Muscle layer of colon (tissue), 2 donors: ENCODE data around the gene ROPN1B.
"Not testable (repeated sequence)": the region's sequence is repeated elsewhere in the genome, so short reads cannot be mapped to it uniquely, and the experiment has no call there.

Experiments
- H3K27ac ChIP-seq: one replicate; pipeline ENCODE4 v1.7.0; 2013; ENCODE audit warnings: low read depth, mild to moderate bottlenecking, low read length, moderate library complexity
- H3K27me3 ChIP-seq, 2 donors: one replicate each; pipeline ENCODE4 v1.7.0; 2013; ENCODE audit warnings: low read length in 2 of 2, mild to moderate bottlenecking in 2 of 2; ENCODE audit not compliant: insufficient read depth in 2 of 2, control insufficient read depth in 1 of 2
- H3K36me3 ChIP-seq: one replicate; pipeline ENCODE4 v1.7.0; 2013; ENCODE audit warnings: mild to moderate bottlenecking, low read length; ENCODE audit not compliant: insufficient read depth
- H3K4me1 ChIP-seq: one replicate; pipeline ENCODE4 v1.7.0; 2013; ENCODE audit warnings: mild to moderate bottlenecking, low read length; ENCODE audit not compliant: insufficient read depth
- H3K4me3 ChIP-seq, 2 donors: one replicate each; pipeline ENCODE4 v1.7.0; 2013; ENCODE audit warnings: low read length in 2 of 2, low read depth in 1 of 2, mild to moderate bottlenecking in 1 of 2, moderate library complexity in 1 of 2
- H3K9ac ChIP-seq: one replicate; pipeline ENCODE4 v1.7.0; 2013; ENCODE audit warnings: low read length
- H3K9me3 ChIP-seq: one replicate; pipeline ENCODE4 v1.7.0; 2013; ENCODE audit warnings: mild to moderate bottlenecking, low read length
- donor health status: abdominal sarcoma.
- donor health status: Adenocarcinoma of cecum.

Gene ROPN1B

DNA sequence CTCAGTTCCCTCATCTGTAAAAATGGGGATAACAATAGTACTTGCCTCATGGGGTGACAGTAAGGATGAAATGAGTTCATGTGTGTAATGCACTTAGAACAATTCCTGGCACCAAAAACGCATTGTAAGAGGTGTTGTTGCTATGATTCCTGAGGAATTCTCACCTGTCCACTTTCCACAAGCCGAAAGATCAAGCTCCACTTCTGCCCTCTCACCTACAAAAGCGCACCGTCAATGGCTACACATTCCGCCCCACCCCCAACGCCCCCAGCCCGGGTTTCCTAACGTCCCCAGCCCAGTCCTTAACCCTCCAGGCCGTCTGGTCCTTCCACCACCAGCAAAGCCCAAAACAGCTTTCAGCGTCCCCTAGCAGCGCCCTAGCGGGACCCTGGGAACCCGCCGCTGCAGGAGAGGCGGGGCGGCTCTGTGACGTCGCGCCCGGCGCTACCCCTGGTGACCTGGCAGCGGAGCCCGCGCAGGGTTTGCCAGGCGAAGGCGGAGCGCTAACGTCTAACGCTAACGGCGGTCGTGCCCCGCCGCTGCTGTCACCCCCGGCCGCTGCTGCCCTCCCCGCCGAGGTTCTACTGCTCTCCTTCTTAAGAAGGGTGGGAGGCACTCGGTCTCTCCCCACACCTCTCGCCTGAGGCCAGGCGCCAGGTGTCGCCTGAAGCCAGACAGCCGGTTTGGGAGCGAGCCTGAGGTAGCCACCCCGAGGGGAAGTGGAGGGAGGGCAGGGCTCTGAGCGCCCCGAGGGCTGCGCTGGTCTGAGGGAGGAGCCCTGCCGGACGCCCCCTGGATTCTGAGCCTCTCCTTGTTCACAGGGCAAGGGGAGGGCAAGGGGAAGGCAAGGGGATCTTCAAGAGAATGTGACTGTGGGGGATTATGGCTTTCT is at the start of gene ROPN1B:
Gene ROPN1B, plus strand, starts transcription at position 478 of the 892 bp plus-strand sequence. CDS start 2,877 bp downstream, outside the sequence.
- H3K36me3 ChIP-seq, H3K9ac ChIP-seq, H3K4me3 ChIP-seq, H3K27ac ChIP-seq, H3K27me3 ChIP-seq, H3K4me1 ChIP-seq, H3K9me3 ChIP-seq: not testable (repeated sequence)

DNA sequence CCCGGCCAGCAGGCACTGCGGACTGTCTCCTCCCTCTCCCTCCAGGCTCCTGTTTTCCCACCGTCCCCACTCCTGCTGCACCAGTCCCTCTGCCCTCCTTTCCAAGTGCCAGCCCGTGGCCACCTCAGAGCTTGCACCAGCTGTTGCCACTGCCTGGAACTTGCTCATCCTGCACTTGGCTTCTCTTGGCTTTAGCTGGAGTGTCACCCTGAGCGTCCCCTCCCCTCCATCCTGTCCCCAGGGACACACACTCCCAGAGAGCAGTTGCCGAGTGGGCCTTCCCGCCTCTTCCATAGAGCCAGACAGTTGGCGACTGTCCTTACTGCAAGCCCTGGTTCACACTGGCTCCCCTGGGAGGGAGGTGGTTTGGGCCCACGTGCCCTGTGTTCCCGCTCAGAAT is 48.8 kb upstream of the ROPN1B start:
- not testable (repeated sequence) for H3K4me3 ChIP-seq, H3K27me3 ChIP-seq, H3K9ac ChIP-seq, H3K9me3 ChIP-seq, H3K36me3 ChIP-seq, H3K4me1 ChIP-seq, H3K27ac ChIP-seq

DNA sequence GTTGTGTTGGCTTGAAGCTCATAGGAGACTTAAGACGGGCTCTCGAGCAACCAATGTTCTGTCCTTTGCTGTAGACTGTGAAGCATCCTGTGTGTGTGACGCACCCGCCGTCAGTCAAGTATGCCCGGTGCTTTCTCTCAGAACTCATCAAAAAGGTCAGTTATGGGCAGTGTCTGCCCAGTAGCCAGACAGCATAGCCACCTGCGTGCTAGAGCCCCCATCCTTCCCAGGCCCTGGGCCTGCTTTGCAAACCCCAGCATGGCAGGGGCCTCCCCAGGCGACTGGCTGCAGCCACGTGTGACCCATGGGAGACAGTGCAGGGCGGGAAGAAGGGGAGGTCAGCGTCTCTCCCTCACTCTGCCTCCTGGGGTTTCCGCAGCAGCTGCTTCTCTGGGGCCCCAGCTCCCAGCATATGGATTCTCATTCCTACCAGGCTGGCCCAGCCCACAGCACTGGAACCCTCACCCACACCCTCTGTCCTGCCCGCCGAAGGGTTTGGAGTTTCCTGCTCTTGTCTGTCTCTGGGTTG is 48.2 kb upstream of the ROPN1B start:
- H3K36me3 ChIP-seq, H3K9me3 ChIP-seq, H3K4me3 ChIP-seq, H3K4me1 ChIP-seq, H3K27ac ChIP-seq, H3K27me3 ChIP-seq, H3K9ac ChIP-seq: not testable (repeated sequence)

DNA sequence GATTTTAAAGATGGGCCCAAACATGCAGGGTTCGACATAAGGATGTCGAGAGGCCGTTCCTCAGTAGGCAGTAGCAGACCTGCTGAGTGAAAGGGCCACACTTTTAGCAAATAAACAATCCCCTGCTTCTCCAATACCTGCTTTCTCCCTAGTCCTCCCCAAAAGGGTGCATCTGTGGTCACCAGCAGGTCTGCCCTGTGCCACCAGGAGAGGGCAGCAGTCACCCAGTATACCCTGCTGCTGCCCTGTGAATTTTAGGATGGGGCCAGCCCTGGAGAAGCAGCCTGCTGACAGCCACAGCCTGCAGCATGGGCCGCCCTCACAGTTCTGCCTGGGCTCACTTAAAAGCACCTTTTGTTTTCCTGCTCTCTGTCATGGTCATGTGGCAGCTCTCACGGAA is 47.3 kb upstream of the ROPN1B start:
- H3K36me3 ChIP-seq, H3K9ac ChIP-seq, H3K4me1 ChIP-seq, H3K4me3 ChIP-seq, H3K27me3 ChIP-seq, H3K9me3 ChIP-seq, H3K27ac ChIP-seq: not testable (repeated sequence)

DNA sequence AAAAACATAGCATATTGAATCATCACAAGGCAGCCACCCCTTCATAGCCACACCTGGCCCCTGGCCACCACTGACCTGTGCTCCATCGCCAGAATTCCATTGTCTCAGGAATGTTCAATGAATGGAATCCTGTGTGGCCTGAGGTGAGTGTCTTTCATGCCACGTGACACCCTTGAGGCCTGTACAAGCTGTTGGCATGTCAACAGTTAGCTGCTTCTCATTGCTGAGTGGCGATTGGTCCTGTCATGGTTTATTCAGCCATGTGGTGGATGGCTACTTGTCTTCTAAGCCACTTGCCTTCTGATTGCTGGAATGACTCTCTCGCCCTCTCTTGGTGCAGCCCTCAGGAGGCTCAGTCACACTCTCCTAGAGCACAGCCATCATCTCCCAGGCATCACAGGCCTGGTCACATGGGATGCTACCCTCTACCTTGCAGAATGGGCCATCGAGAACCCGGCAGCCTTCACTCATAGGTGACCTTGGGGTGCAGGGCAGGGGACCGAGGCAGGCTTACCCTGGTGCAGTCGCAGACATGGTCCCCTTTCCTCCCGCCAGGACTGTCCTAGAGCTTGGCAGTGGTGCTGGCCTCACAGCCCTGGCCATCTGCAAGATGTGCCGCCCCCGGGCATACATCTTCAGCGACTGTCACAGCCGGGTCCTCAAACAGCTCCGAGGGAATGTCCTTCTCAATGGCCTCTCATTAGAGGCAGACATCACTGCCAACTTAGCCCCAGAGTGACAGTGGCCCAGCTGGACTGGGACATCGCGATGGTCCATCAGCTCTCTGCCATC is 45.5 kb upstream of the ROPN1B start:
- H3K27ac ChIP-seq, H3K36me3 ChIP-seq, H3K9me3 ChIP-seq, H3K9ac ChIP-seq, H3K27me3 ChIP-seq, H3K4me1 ChIP-seq, H3K4me3 ChIP-seq: not testable (repeated sequence)

DNA sequence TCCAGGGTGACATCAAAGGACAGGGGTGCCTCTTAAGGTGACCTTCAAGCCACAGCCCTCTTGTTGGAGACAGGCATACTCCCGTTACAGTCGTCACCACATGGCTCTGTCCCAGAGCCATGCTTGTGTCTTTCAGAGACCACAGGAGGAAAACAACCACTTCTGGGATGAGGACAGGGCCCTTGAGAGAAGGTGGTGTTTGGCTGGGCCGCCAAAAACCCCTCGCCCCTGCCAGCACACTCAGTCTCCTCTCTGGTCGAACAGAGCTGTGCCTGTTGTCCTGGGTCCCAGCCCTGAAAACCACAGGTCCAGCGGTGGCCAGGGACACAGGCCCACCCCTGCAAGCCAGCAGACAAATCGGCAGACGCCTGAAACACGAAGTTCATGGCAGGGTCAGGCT is 44.7 kb upstream of the ROPN1B start:
- H3K27ac ChIP-seq, H3K27me3 ChIP-seq, H3K9ac ChIP-seq, H3K9me3 ChIP-seq, H3K36me3 ChIP-seq, H3K4me1 ChIP-seq, H3K4me3 ChIP-seq: not testable (repeated sequence)

DNA sequence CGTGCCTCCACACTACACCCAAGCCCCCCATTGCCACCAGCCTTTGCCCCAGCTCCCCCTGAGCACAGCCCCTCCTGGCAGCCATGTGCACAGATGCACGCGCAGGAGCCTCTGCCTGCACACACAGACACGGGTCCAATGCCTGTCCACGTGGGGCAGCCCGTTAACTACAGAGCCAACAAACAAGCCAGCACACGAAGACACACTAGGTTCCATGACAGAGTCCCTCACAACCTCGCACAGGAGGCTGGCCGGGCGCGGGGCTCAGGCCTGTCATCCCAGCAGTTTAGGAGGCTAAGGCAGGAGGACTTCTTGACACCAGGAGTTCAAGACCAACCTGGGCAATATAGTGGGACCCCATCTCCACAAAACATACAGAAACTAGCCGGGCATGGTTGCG is 43.3 kb upstream of the ROPN1B start:
- H3K9me3 ChIP-seq, H3K4me1 ChIP-seq, H3K27me3 ChIP-seq, H3K9ac ChIP-seq, H3K4me3 ChIP-seq, H3K36me3 ChIP-seq, H3K27ac ChIP-seq: not testable (repeated sequence)

DNA sequence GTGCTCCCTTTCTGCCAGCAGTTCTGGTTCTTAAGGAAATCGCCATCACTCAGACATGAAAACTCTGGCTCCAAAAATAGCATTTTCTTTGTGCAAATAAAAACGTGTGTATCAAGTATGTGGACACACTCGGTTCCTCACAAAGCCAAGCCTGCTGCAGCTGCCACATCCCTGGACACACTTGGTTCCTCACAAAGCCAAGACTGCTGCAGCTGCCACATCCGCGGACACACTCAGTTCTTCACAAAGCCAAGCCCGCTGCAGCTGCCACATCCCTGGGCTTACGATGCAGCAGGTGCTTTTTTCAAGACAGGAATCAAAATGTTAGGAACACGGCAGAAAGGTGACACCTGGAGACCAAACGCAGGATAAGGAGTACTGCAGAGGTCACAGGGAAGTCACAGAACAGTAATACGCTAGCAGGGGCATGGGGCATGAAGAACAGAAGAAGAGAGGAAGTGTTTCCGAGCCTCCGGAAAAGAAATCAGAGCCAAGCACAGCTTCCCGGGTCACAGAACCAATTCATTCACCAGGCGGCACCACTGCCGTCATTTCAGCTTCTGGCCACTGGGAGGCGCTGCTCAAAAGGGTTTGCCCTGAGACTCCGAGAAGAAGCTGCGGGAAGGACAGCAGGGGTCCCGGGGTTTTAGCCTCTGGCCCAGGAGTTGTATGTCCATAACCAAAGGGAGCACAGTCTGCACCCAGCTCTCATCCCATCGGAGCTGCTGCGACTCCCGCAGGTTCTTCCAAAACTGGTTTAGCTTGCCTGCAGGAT is 40.0 kb upstream of the ROPN1B start:
- not testable (repeated sequence) for H3K9ac ChIP-seq, H3K9me3 ChIP-seq, H3K36me3 ChIP-seq, H3K27me3 ChIP-seq, H3K4me1 ChIP-seq, H3K27ac ChIP-seq, H3K4me3 ChIP-seq

DNA sequence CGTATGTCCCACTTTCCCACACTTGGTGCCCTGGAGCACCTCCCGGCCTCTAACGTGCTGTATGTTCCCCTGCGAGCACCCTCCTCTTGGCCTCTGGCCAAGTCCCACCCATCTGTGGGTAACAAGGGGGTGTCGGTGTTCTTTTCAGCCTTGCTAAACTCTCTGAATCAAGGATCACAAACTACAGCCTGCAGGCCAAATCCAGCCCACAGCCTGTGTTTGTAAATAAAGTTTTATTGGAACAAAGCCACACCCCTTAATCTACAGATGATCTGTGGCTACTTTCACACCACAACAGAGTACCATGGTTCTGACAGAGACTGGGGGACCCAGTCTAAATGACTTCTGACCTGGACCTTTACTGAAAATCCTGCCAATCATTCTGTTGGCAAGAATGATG is 39.2 kb upstream of the ROPN1B start:
- H3K27ac ChIP-seq, H3K27me3 ChIP-seq, H3K9ac ChIP-seq: not testable (repeated sequence)

DNA sequence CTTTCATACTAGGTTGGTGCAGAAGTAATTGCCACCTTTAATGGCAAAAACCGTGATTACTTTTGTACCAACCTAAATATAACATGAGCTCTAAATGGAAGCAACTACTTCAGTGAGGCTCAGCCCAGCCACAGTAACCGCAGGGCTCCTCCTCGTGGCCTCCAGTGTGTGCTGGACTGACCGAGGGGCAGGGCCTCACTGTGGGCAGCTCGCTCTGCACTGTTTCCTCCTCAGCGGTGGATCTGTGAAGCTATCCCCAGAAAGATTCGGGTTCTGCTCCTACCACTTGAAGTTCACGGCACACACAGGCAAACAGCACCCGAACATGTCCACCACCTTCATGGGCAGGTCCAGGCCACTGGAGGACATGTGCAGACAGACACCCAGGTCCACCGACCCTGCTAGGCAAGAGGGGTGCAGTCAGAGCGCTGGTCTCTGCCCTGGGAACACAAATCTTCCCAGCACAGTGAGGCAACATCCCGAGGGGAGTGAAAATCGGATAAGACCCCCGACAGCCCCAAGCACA is 37.6 kb upstream of the ROPN1B start:
- not testable (repeated sequence) for H3K9ac ChIP-seq, H3K36me3 ChIP-seq, H3K9me3 ChIP-seq, H3K27ac ChIP-seq, H3K4me1 ChIP-seq, H3K27me3 ChIP-seq, H3K4me3 ChIP-seq

More for the DNA sequence above, 39.2 kb upstream of the ROPN1B start:
- not testable (repeated sequence) for H3K9me3 ChIP-seq, H3K4me3 ChIP-seq, H3K4me1 ChIP-seq, H3K36me3 ChIP-seq
